A673 (cell line): ENCODE measurements around the gene DNAJC10. TPM values are rescaled to one million over a fixed set of nuclear protein-coding genes. Genes with fewer than 3 reads are reported as not detected.
A peak's percentile ranks its signal among the peaks of the same experiment; 100 is the strongest.

Experiments
- BruUV-seq: library from RNA; stranded (reverse); fragments of 400-500 nt; replicated peaks from 2 replicates; lab custom pipeline; 2021; lab: Mats Ljungman, UMichigan
- CTCF ChIA-PET: fragments of 300-600 bp; sonication (Branson Sonifier 250); formaldehyde crosslinking; loops from one replicate; lab custom pipeline; 2022; ENCODE audit warnings: antibody characterized with exemption; lab: Charles Lee
- POLR2A ChIA-PET: fragments of 300-600 bp; sonication (Branson Sonifier 250); formaldehyde crosslinking; loops from one replicate; lab custom pipeline; 2022; ENCODE audit warnings: antibody characterized with exemption; ENCODE audit not compliant: low non-redundant PET; lab: Charles Lee
- DNase-seq: peaks from one replicate; pipeline ENCODE4 v3.0.0-alpha.2; 2015; ENCODE audit warnings: low spot score
- H3K27ac ChIP-seq: fragments of 200-600 bp; sonication (generic); 2 replicates; pipeline ENCODE4 v1.5.1; 2016; ENCODE audit warnings: mixed run types, low read depth, mild to moderate bottlenecking, mixed read lengths, antibody characterized with exemption, low read length; ENCODE audit not compliant: poor library complexity, severe bottlenecking
- H3K27me3 ChIP-seq: fragments of 200-600 bp; sonication (generic); replicated peaks from 2 replicates; pipeline ENCODE4 v1.6.1; 2017; ENCODE audit warnings: mixed run types, low read depth, mild to moderate bottlenecking, mixed read lengths, antibody characterized with exemption, low read length; ENCODE audit not compliant: insufficient read depth, poor library complexity
- H3K36me3 ChIP-seq: fragments of 200-600 bp; sonication (generic); 2 replicates; pipeline ENCODE4 v1.6.1; 2016; ENCODE audit warnings: mixed run types, mild to moderate bottlenecking, mixed read lengths, antibody characterized with exemption, low read length; ENCODE audit not compliant: insufficient read depth, poor library complexity, severe bottlenecking
- H3K4me1 ChIP-seq: fragments of 200-600 bp; sonication (generic); 2 replicates; pipeline ENCODE4 v1.6.1; 2017; ENCODE audit warnings: mixed run types, mild to moderate bottlenecking, mixed read lengths, antibody characterized with exemption, low read length; ENCODE audit not compliant: insufficient read depth, poor library complexity, severe bottlenecking
- H3K4me3 ChIP-seq: fragments of 200-600 bp; sonication (generic); 2 replicates; pipeline ENCODE4 v1.5.1; 2016; ENCODE audit warnings: low read depth, mixed run types, mild to moderate bottlenecking, mixed read lengths, low read length; ENCODE audit not compliant: poor library complexity, severe bottlenecking
- H3K9me3 ChIP-seq: fragments of 200-600 bp; sonication (generic); 2 replicates; pipeline ENCODE4 v1.6.1; 2016; ENCODE audit warnings: mixed run types, low read depth, mild to moderate bottlenecking, mixed read lengths, antibody characterized with exemption, low read length; ENCODE audit not compliant: poor library complexity, severe bottlenecking
- EZH2 ChIP-seq: fragments of 200-600 bp; sonication (generic); IDR thresholded peaks from 2 replicates; pipeline ENCODE4 v1.6.1; 2017; ENCODE audit warnings: borderline replicate concordance, low read depth, mild to moderate bottlenecking, mixed read lengths, antibody characterized with exemption, low read length; ENCODE audit not compliant: poor library complexity, severe bottlenecking
- intact Hi-C: fragments of 100-400 bp; cut with micrococcal nuclease; formaldehyde crosslinking; loops from one replicate; pipeline ENCODE4 v1.10.0; 2022; ENCODE audit not compliant: unreplicated experiment
- total RNA-seq: library from RNA; stranded (reverse); gene quantifications from 2 replicates; pipeline ENCODE4 v1.2.3, GENCODE V29; 2021
- TF ChIP-seq, protein P1 (sequence below): fragments of 300-800, 200-600 bp; sonication (generic); conservative IDR thresholded peaks from 2 replicates; pipeline ENCODE4 v1.5.1; 2017; ENCODE audit warnings: low read depth, mild to moderate bottlenecking, antibody characterized with exemption, low read length, moderate library complexity, mixed read lengths

Gene DNAJC10
- total RNA-seq, 1 experiment from 2014 or later, result 101 TPM

DNA sequence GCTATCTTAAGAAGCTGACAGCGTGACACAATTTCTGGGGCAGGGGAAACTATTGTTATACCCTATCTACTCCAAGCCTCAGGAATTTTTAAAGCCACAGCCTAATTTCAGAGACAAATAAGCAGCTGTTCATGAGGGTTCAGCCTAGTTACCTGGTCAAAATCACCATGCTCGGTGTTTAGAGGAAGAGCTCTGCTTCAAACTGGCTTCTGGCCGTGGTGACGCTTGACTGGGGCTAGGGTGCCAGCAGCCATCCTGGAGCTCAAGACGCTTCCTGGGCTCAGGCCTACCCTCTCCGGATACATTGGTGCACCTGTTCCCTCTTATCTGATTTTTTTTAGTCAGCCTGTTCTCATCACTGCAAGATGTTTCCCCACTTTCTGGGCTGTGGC lies 108.7 kb downstream of the DNAJC10 start:
- Histone ChIP-seq H3K27ac (no peak overlapping the region), H3K9me3 (no peaks in the 10 kb centered on the region), H3K4me3 (no peak overlapping the region), H3K4me1 (peaks cover 17% of the 10 kb centered on the region), H3K36me3 (no peaks in the 10 kb centered on the region), H3K27me3 (no peaks in the 10 kb centered on the region)
- intact Hi-C loops, result no loop called here
- TF ChIP-seq EZH2, result no peak
- TF ChIP-seq, protein P1, sequence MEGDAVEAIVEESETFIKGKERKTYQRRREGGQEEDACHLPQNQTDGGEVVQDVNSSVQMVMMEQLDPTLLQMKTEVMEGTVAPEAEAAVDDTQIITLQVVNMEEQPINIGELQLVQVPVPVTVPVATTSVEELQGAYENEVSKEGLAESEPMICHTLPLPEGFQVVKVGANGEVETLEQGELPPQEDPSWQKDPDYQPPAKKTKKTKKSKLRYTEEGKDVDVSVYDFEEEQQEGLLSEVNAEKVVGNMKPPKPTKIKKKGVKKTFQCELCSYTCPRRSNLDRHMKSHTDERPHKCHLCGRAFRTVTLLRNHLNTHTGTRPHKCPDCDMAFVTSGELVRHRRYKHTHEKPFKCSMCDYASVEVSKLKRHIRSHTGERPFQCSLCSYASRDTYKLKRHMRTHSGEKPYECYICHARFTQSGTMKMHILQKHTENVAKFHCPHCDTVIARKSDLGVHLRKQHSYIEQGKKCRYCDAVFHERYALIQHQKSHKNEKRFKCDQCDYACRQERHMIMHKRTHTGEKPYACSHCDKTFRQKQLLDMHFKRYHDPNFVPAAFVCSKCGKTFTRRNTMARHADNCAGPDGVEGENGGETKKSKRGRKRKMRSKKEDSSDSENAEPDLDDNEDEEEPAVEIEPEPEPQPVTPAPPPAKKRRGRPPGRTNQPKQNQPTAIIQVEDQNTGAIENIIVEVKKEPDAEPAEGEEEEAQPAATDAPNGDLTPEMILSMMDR, result no peak
- POLR2A ChIA-PET, result no interaction called here
- no TSS peak for BruUV-seq
- CTCF ChIA-PET, result no interaction called here
- DNase-seq, result no peak

- ChIA-PET POLR2A (no interaction called here), CTCF (no interaction called here)
These were observed 110.0 kb downstream of the DNAJC10 start for GRCh38 chr2:182826064-182826463.

DNA sequence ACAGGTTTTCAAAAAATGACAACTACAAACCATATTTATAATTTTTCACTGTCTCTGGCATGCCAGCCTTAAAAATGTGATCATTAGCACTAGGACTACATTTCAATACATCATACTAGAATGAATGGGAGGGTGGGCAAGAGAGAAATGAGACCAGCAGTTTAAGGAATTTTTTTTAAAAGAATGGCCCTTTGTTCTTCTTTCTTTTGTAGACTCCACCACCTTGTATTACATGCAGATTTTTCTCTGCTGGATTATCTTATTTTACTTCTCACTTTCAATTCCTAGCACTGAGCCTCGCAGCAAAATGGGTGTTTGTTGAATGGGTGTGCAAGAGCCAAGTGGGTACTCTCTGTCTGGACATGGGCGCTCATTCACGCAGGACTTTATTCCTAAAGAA lies 110.4 kb downstream of the DNAJC10 start:
- ChIA-PET POLR2A (no interaction called here), CTCF (no interaction called here)
- DNase-seq, result no peak
- no peak overlapping the region for H3K4me3 ChIP-seq
- no peaks in the 10 kb centered on the region for H3K36me3 ChIP-seq
- peaks cover 24% of the 10 kb centered on the region for H3K4me1 ChIP-seq
- no TSS peak for BruUV-seq
- intact Hi-C loops, result no loop called here
- H3K27me3 ChIP-seq, result no peaks in the 10 kb centered on the region
- H3K27ac ChIP-seq, result no peak overlapping the region
- TF ChIP-seq, protein P1, result no peak
- no peak for TF ChIP-seq EZH2
- H3K9me3 ChIP-seq, result no peaks in the 10 kb centered on the region

More at GRCh38 chr2:182826064-182826463, 110.0 kb downstream of the DNAJC10 start:
- Histone ChIP-seq H3K4me1 (peaks cover 21% of the 10 kb centered on the region), H3K27ac (no peak overlapping the region), H3K27me3 (no peaks in the 10 kb centered on the region), H3K36me3 (no peaks in the 10 kb centered on the region), H3K4me3 (no peak overlapping the region), H3K9me3 (no peaks in the 10 kb centered on the region)
- no TSS peak for BruUV-seq
- DNase-seq, result peak; percentile 58
- intact Hi-C loops, result no loop called here
- TF ChIP-seq, protein P1, result no peak
- TF ChIP-seq EZH2, result no peak
